Stimulated activated CD4-positive, alpha-beta T cell treated with anti-CD3 and anti-CD28 coated beads, Interleukin-2, amount 100 ng/mL, for 4 hours (primary cell): ENCODE measurements around the gene USP8.
"Not testable (repeated sequence)": the region's sequence is repeated elsewhere in the genome, so short reads cannot be mapped to it uniquely, and the experiment has no call there.

ENCODE experiments used
- DNase-seq: peaks from one replicate; pipeline ENCODE4 v3.0.0-alpha.2; 2020; ENCODE audit warnings: low read depth

Gene USP8

DNA sequence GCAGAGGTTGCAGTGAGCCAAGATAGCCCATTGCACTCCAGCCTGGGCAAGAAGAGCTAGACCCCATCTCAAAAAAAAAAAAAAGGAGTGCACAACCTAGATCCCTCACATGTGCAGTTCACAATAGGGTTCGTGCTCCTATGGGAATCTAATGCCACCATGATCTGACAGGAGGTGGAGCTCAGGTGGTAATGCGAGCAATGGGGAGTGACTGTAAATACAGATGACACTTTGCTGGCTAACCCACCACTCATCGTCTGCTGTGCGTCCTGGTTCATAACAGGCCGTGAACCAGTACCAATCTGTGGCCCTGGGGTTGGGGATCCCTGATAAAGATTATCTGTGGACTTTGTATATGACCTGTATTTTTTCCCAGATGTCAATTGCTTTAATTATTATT, 16.7 kb downstream of the USP8 start:
- no peak for DNase-seq

DNA sequence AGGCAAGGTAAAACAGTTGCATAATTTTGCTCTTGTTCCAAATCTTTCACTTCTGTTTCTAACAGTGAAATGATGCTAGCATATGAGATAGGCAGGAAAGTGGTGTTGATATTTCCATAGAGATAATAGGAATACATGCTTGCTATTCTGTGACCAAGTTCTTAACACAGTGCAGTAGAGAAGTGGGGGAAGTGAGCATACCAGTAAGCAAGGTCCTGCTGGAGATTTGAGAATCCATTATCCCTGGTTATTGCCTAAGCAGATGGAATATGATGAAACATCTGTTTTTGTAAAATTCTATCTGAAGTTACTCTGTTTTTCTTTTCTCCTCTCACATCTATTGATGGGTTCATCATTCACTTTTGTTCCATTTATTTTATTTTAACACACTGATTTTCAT, 28.7 kb downstream of the USP8 start:
- DNase-seq: no peak

DNA sequence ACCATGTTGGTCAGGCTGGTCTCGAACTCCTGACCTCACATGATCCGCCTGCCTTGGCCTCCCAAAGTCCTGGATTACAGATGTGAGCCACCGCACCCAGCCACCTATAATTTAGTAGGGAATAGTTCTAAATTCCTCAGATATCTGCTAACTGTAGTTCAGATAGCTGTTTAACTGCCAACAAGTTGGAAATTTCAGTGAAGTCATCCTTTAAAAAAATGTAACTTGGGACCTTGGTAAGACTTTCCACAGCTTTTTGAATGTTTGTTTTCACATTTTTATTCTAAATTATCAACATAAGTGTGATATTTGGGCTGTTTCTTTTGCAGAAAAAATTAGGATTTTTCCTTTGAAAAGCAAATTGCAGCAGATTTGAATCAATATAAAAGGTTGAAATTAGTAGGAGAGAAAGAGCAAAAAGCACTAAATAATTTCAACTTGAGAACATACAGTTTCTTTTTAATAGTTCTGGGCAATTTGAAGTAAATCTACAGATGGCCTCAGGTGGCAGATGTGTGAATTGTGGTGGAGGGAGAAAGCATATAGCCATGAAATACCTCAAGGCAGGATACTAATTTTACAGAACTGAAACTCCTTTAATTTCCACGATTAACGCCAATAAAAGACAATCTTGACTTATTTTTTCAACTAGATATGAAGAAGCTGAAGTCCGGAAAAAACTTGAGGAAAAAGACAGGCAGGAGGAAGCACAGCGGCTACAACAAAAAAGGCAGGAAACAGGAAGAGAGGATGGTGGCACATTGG, 34.3 kb downstream of the USP8 start:
- no peak for DNase-seq

DNA sequence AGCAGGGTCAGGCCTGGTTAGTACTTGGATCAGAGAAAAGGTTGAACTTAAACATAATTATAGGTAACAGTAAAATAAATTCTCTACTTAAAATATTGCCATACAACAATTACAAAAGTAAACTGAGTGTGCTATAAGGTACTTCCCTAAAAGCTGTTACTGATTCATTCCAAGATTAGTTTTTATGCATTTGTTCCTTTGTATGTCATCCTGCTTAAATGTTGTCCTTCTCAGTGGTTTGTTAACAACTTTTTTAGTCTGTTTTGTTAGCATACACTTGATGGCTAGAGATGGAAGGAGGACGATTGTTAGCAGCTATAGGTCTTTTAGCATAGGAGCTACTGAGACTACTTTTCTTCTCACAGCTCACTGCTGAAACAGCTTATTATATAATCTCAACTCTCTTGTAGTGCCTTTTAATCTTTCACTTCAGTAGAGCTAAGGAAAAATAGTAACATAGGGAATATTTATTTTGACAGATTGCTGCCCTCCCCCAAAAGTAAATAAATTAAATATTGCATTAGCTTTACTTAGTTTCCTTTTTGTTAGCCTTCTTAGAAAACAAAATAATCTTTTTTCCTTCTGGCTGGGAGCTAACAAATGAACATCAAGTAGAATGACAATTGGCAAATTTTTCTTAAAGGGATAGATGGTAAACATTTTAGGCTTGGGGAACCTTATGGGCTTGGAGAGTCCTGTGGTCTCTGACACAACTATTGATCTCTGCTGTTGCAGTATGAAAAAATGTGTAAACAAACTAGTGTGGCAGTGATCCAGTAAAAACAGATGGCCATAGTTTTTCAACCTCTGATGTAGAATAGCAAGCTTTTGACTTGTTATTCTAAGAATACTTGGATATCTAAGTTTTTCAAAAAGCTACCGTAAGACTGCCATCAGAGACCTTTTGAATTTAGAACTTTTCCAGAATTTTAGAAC, 39.5 kb downstream of the USP8 start:
- no peak for DNase-seq

DNA sequence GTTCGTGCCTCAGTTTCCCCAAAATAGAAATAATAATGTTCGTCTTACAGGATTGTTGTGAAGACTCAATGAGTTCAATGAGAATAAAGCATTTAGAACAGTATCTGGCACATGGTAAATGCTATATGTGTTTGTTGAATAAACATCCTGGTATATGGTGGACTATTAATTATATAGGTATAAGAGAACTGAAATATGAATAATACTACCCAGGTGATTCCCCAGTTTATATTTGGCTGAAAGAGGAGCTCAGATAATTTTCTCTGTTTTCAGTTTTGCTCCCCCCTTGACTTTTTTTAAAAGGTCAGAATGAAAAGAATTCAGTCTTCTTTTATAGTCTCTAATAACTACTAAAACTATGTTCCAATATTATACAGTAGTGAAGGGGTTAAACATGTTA, 46.9 kb downstream of the USP8 start:
- DNase-seq: no peak

DNA sequence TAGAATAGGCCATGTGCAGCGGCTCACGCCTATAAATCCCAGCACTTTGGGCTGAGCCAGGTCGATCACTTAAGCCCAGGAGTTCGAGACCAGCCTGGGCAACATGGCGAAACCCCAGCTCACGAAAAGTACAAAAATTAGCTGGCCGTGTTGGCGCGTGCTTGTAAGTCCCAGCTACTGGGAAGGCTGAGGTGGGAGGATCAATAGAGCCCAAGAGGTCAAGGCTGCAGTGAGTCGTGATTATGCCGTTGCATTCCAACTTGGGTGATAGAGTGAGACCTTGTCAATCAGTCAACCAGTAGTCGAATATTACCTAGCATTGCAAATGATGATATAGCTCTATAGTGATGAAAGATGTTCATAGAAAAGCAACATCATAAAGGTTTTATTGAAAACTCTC, 51.9 kb downstream of the USP8 start:
- no peak for DNase-seq

DNA sequence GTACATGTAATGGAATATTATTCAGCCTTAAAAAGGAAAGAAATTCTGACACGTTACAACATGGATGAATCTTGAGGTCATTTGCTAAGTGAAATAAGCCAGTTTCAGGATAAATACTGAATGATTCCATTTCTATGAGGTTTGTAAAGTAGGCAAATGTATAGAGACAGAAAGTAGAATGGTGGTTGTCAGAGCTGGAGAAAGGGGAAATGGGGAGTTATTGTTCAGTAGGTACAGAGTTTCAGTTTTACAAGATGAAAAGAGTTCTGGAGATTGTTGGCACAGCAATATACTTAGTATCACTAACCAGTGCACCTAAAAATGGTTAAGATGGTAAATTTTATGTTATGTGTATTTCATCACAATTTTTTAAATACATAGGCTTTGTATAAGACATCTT, 60.6 kb downstream of the USP8 start:
- DNase-seq: no peak

DNA sequence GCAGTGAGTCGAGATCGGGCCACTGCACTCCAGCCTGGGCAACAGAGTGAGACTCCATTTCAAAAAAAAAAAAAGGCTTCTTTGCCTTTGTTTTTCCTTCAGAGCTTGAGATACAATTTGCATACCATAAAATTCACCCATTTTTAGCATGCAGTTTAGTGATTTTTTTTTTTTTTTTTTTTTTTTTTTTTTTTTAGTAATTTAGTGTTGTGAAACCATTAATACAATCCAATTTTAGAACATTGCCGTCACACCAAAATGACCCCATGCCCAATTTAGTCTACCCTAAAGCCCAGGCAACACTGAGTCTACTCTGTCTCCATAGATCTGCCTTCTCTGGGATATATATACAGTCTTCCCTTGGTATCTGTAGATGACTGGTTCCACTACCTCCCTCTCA, 61.2 kb downstream of the USP8 start:
- no peak for DNase-seq

DNA sequence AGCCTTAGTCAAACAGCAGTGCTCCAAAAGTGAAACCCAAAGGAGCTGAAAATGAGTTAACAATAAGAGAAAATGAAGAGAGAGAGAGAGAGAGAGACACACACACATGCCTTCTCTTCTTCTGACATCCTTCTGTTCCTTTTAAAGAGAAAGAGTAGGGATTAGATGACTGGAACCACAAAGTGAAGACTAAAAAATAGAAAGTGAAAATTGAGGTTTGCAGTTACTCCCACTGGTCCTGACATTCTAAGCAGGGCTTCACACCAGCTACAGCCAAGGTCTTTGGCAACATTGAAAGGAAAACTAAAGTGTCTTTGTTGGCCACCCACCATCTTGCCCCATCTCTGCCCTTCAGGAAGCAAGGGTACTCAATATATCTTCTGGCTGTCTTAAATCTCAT, 63.1 kb downstream of the USP8 start:
- no peak for DNase-seq

DNA sequence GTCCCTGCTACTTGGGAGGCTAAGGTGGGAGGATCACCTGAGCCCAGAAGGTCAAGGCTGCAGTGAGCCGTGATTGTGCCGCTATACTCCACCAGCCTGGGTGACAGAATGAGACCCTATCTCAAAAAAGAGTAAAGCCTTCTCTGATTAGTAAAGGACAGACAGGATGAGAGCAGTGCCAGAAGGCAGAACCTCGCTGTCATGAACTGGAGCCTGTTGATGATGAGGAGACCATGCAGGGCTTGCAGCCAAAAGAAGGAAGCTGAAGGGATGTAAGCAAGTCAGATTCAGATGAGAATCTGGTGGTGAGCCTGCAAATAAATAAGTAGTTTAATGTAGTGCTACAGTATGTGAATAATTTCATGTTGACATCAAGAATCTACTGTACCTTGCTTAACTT, 69.4 kb downstream of the USP8 start:
- DNase-seq: no peak

DNA sequence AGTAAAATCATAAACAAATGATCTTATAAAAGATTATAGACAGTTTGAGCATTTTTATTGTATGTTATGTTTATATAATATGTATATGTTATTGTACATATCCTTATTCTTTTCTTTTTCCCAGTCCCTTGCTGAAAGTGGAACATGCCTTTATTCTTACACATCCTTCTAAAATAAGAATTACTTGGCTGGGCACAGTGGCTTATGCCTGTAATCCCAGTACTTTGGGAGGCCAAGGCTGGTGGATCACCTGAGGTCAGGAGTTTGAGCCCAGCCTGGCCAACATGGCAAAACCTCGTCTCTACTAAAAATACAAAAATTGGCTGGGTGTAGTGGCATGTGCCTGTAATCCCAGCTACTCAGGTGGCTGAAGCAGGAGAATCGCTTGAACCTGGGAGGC, 70.3 kb downstream of the USP8 start:
- not testable (repeated sequence) for DNase-seq

DNA sequence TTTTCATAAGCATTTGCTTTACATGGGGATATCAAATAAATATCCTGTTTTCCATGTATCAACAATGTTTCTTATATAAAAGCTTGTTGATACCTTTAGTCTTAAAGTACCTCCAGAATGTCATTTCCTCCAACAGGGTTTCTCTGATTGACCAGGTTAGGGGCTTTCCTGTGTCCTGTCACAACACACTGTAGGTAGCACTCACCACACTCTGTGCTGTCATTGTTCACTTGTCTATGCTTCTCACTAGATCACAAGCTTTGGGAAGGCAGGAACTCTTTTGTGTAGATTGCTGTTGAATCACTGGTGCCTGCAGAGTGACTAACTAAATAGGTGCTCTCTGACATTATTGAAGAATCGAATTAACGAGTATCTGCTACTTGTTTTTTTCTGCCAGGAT, 72.5 kb downstream of the USP8 start:
- DNase-seq: no peak

DNA sequence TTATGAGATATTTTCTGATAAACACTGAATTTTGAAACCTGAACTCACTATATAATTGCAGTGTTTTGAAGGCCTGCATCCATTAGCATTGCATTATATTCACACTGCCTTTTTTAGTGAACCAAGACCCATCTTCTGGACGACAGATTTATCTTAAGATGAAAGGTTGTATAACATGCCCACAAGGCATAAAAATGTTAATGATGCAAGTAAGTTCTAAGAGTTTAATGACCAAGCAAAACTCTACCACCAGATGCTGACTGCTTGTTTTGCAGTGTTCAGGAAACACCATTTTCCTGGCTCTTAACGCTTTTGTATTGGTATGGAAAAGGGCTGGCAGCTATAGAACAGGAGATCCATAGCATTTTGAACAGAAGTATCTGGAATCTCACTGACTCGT, 76.1 kb downstream of the USP8 start:
- no peak for DNase-seq

DNA sequence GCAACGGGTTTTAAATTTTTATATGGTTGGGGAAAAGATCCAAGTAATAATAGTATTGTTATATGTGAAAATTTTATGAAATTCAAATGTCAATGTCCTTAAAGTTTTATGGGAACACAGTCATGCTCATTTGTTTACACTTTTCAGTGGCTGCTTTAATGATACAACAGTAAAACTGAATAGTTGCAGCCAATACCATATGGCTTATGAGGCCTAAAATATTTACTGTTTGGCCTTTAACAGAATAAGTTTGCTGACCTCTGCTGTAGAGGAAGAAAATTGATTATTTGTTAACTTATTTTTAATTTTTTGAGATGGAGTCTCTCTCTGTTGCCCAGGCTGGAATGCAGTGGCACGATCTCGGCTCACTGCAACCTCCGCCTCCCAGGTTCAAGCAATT, 77.6 kb downstream of the USP8 start:
- no peak for DNase-seq

DNA sequence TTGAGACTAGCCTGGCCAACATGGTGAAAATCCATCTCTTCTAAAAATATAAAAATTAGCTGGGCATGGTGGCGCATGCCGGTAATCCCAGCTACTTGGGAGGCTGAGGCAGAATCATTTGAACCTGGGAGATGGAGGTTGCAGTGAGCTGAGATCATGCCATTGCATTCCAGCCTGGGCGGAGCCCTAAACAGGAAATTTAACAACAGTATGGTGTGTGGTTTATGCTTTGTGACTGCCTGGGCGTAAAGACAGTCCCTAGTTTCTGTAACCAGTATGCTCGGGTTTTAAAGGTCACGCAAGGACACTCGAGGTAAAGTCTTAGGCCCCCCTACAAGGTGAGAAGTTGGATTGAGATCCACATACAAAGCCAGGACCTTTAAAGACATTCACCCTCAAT, 78.9 kb downstream of the USP8 start:
- no peak for DNase-seq

DNA sequence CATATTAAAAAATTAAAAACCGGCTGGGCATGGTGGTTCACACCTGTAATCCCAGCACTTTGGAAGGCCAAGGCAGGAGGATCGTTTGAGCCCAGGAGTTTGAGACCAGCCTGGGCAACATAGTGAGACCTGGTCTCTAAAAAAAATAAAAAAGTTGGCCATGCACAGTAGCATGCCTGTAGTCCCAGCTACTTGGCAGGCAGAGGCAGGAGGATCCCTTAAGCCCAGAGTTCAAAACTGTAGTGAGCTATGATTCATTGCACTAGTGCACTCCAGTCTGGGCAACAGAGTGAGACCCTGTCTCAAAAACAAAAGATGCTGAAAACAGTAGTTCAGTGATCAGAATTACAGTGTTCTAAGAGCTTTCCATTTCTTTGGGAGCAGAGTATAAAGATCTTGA, 81.5 kb downstream of the USP8 start:
- DNase-seq: not testable (repeated sequence)

DNA sequence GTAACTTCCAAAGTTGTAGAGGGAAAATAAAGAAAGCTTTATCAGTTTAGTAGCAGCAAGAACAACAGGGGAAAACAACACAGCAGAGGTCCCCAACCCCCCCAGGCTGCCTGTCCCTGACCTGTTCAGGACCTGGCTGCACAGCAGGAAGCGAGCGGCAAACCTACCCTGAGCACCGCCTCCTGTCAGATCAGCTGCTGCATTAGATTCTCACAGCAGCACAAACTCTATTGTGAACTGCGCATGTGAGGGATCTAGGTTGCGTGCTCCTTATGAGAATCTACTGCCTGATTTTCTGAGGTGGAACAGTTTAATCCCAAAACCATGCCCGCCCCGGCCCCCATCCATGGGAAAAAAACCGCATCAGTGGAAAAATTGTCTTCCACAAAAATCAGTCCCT, 81.9 kb downstream of the USP8 start:
- no peak for DNase-seq

DNA sequence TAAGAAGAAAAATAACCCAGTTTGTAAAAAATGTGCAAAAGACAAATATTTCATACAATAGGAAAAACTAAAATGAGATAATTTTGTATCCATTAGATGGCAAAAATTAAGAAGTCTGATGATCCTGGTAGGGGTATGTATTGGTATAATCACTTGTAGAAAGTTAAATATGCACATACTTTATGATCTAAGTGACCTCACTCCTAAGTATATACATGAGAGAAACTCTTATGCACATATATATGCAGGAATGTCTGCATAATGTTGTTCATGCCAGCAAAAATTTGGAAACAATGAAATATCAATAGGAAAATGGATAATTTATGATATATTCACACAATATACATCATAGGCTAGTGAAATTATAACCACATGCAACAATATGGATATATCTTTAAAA, 88.8 kb downstream of the USP8 start:
- no peak for DNase-seq

DNA sequence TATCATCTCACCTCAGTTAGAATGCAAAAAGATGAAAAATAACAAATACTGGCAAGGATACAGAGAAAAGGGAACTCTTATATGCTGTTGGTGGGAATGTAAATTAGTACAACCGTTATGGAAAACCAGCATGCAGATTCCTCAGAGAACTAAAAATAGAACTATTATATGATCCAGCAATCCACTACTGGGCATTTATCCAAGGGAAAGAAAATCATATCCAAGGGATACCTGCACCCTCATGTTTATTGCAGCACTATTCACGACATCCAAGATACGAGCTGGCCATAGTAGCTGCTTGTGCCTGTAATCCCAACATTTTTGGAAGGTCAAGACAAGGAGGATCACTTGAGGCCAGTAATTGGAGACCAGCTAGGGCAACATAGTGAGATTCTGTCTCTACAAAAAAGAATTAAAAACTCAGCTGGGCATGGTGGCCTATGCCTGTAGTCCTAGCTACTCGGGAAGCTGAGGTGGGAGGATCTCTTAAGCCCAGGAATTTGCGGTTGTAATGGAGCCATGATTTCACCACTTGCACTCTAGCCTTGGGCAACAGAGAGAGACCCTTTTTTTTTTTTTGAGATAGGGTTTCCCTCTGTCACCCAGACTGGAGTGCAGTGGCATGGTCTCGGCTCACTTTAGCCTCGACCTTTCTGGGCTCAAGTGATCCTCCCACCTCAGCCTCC, 95.7 kb downstream of the USP8 start:
- no peak for DNase-seq

DNA sequence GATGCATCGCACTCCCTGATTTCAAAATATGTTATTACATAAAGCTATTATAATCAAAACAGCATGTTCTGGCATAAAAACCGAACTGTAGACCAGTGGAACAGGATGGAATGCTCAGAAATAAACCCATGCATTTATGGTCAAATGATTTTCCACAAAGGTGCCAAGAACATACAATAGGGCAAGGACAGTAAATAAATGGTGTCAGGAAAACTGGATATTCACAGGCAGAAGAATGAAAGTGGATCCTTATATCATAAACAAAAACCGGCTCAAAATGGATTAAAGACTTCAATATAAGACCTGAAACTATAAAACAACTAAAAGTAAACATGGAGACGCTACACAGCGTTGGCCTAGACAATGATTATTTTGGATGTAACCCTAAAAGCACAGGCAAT, 99.6 kb downstream of the USP8 start:
- no peak for DNase-seq

DNA sequence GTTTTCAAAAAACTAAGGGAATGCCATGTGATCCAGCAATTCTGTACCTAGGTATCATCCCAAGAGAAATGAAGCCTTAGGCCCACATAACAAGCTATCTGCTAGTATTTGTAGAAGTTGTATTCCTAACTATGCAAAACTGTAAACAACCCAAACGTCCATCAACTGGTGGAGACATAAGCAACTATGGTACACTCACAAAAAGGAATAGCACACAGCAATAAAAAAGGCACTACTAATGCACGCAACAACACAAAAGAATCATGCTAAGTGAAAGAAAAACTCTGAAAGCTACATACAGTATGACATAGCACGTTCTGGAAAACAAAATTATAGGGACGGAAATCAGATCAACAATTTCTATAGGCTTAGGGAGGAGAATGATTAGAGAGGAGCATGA, 107.0 kb downstream of the USP8 start:
- no peak for DNase-seq

DNA sequence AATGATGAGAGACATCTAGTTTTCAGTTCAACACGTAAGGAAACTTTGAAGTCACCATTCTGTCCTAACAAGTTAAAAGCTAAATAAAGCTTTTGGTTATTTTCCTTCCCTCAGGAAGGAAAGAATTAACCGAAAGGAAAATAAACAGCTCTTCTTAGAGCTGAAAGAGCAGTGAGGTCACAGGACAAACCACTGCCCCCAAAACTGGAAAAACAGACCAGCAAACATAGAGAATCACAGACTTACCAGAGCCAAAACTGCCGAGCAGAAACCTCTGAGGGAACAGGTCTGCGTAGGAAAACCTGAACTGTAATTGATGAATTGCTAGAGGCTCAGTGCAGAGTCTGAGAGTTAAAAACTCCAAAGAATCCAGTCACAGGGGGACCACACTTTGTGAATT, 107.6 kb downstream of the USP8 start:
- no peak for DNase-seq

DNA sequence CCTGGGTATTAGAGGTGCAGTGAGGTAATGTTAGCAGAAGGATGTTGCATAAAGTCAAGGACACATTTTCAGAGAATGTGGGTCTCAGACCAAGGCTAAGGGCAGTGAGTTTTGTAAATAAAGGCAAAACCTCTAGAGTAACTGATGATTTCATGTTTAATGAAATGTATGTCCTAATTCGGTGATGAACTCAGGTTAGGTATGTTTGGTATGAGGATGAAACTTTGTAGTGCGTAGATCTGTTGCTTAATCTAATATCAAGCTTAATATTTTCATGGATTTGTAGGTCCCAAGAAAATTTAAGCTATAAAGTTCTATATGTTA, 118.6 kb downstream of the USP8 start:
- no peak for DNase-seq
